Naive B cell (primary cell): Measurements from ENCODE around the gene NUDT2. TPM values are rescaled to one million over a fixed set of nuclear protein-coding genes. Genes with fewer than 3 reads are reported as not detected.

Experiments
- ATAC-seq, 2 donors: fragments of 150-1000 bp; cut with Tn5 transposase; 2 replicates each; pipeline ENCODE4 v1.10.0; 2021; ENCODE audit warnings: low read depth in 2 of 2, mild to moderate bottlenecking in 2 of 2, moderate library complexity in 2 of 2
- DNase-seq: peaks from one replicate; pipeline ENCODE4 v3.0.0; 2022
- H3K27ac Mint-ChIP-seq, 6 donors: one replicate each; pipeline ENCODE4 v1.8.0; 2020 to 2022; ENCODE audit warnings: mild to moderate bottlenecking in 6 of 6, mixed read lengths in 6 of 6, moderate library complexity in 5 of 6, inconsistent platforms in 2 of 6
- H3K27me3 Mint-ChIP-seq, 3 donors: one replicate each; pipeline ENCODE4 v1.8.0; 2021 to 2022; ENCODE audit warnings: mixed read lengths in 3 of 3, mild to moderate bottlenecking in 1 of 3
- H3K36me3 Mint-ChIP-seq, 2 donors: one replicate each; pipeline ENCODE4 v1.8.0; 2020 to 2022; ENCODE audit warnings: mixed read lengths in 2 of 2, inconsistent platforms in 1 of 2, mild to moderate bottlenecking in 1 of 2
- H3K4me1 Mint-ChIP-seq, 3 donors: one replicate each; pipeline ENCODE4 v1.8.0; 2020 to 2022; ENCODE audit warnings: mixed read lengths in 3 of 3, inconsistent platforms in 1 of 3, mild to moderate bottlenecking in 1 of 3, moderate library complexity in 1 of 3
- H3K4me3 Mint-ChIP-seq, 8 donors: one replicate each; pipeline ENCODE4 v1.8.0; 2020 to 2022; ENCODE audit warnings: mild to moderate bottlenecking in 8 of 8, mixed read lengths in 8 of 8, moderate library complexity in 8 of 8, inconsistent platforms in 2 of 8
- H3K9me3 Mint-ChIP-seq, 7 donors: one replicate each; pipeline ENCODE4 v1.8.0; 2020 to 2022; ENCODE audit warnings: mixed read lengths in 7 of 7, mild to moderate bottlenecking in 5 of 7, inconsistent platforms in 2 of 7, moderate library complexity in 1 of 7
- polyA plus RNA-seq, 6 donors: library from polyadenylated mRNA; unstranded; fragments of 300-500 nt; fragmentation: Illumina TruSeq; gene quantifications; one replicate each; pipeline ENCODE4 v1.2.3, GENCODE V29; 2021; ENCODE audit warnings: low read depth in 6 of 6

The NUDT2 gene
- polyA plus RNA-seq, 6 donors from 2014 or later, result 8.6 to 37.0 (median 20.0) TPM

- ATAC-seq, result no peak
- no peaks in the 10 kb centered on the region for H3K36me3 Mint-ChIP-seq
These were observed 63.1 kb downstream of the NUDT2 start for GRCh38 chr9:34392511-34392910.

More at GRCh38 chr9:34392511-34392910, 63.1 kb downstream of the NUDT2 start:
- Mint-ChIP-seq H3K4me1 (no peaks in the 10 kb centered on the region), H3K4me3 (no peak overlapping the region), H3K9me3 (no peaks in the 10 kb centered on the region), H3K27me3 (peaks cover 8 to 33% (median 14%) of the 10 kb centered on the region in 3 donors), H3K27ac (no peak overlapping the region)
- DNase-seq, result no peak

Other genes starting within 250 kb of the NUDT2 start
- gene DCAF12, start 202.9 kb upstream of the NUDT2 start, polyA plus RNA-seq, result 1 to 10 TPM in 2 of 6 donors, under 1 TPM in 3, not detected in 1; 0.39 to 1.1 (median 0.93) TPM
- 10 to 100 TPM; 18.1 to 35.3 (median 28.0) TPM for gene UBAP1, start 150.5 kb upstream of the NUDT2 start, polyA plus RNA-seq
- under 1 TPM in 5 of 6 donors, not detected in 1; 0.07 to 0.21 (median 0.12) TPM for gene KIF24, start 301 bp upstream of the NUDT2 start, polyA plus RNA-seq
- under 1 TPM in 2 of 6 donors, not detected in 4; 0.08 to 0.25 TPM for gene MYORG, start 47.3 kb downstream of the NUDT2 start, polyA plus RNA-seq
- 1 to 10 TPM in 3 of 6 donors, under 1 TPM in 3; 0.80 to 1.5 (median 1.1) TPM for gene FAM219A, start 129.0 kb downstream of the NUDT2 start, polyA plus RNA-seq
- gene DNAI1, start 129.2 kb downstream of the NUDT2 start, polyA plus RNA-seq, result not detected
- not detected for gene ENHO, start 193.4 kb downstream of the NUDT2 start, polyA plus RNA-seq